NCI-H2081 (cell line): ENCODE data around the gene FADS3.

Experiments used
- DNase-seq, 2 experiments: peaks; one replicate each; lab custom pipeline; 2025; lab: John Stamatoyannopoulos, UW

Gene FADS3

DNA sequence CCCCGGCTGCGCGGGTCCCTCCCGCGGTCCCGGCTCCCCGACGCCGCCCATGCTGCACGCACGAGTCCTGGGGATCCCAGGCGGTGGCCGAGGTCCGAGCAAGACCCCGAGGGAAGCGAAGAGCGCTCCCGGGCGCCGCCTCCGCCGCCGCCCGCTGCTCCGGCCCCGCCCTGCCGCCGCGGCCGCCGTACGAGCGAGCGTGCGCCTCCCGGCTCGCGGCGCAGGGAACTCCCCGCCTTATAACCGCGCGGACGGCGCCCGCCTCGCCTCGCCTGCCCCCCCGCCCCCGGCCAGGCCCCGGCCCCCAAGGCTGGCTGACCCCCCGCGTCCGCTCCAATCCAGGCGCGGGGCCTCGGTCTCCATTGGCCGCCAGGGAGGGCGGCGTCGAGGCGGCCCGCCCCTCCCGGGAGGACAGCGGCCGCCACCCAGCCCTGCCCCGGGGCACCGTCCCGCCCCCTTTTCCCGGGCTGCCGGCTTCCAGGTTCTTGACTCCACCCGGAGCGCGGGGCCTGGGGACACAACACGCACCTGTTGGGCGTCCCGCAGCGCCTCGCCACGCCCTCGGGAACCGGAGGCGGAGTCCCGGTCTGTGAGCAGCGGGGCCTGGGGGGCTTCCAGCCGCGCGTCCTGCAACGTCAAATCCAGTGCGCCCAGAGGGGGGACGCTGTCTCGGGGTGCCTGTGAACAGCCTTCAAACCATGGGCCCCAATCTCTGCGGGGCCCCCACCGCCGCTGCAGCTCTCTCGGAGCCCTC, at the start of gene FADS3:
Gene FADS3 (minus strand): TSS at position 215 of the 754 bp plus-strand sequence. CDS start 164 bp downstream, at position 51.
- peak; percentile 90 to 92 for DNase-seq

DNA sequence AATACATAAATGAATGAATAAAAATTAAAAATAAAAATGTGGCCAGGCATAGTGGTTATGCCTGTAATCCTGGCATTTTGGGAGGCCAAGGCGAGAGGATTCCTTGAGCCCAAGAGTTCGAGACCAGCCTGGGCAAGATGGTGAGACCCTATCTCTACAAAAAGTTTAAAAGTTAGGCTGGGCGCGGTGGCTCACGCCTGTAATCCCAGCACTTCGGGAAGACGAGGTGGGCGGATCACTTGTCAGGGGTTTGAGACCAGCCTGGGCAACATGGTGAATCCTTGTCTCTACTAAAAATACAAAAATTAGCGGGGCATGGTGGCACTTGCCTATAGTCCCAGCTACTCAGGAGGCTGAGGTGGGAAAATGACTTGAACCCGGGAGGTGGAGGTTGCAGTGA, 49.1 kb upstream of the FADS3 start:
- DNase-seq = no peak

DNA sequence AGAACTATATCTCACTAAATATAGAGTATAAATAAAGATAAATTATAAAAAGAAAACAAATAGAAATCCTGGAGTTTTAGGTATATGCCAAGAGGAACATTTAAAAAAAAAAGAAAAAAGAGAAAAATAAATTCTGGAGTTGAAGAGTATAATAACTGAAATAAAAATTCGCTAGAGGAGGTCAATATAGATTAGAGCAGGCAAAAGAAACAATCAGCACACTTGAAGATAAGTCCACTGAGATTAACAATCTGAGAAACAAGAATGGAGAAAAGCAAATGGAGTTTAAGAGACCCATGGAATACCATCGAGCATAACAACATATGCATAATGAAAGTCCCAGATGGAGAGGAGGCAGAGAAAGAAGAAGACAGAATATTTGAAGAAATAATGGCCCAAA, 44.5 kb upstream of the FADS3 start:
- DNase-seq = no peak

GRCh38 chr11:61930933-61931332, 39.6 kb upstream of the FADS3 start:
- DNase-seq = no peak

GRCh38 chr11:61928606-61929005, 37.3 kb upstream of the FADS3 start:
- DNase-seq = no peak

GRCh38 chr11:61927501-61927900, 36.2 kb upstream of the FADS3 start:
- DNase-seq = no peak

GRCh38 chr11:61926235-61926634, 34.9 kb upstream of the FADS3 start:
- DNase-seq = no peak

DNA sequence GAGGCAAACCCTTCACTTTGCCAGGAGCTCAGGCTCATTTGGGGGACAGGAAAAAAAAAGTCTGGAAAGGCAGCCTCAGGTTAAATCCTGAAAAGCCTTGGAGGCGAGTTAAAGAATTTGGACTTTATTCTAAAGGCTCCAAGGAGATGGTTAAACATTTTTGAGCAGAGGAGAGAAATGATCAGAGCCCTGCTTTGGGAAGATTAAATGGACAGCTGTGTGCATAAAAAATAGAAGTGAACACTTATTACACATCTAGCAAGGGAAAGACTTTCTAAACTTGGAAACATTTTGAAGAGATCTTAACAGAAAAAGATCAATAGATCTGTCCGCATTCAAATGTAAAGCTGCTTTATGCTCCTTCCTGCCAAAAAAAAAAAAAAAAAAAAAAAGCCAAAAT, 34.4 kb upstream of the FADS3 start:
- DNase-seq = no peak

DNA sequence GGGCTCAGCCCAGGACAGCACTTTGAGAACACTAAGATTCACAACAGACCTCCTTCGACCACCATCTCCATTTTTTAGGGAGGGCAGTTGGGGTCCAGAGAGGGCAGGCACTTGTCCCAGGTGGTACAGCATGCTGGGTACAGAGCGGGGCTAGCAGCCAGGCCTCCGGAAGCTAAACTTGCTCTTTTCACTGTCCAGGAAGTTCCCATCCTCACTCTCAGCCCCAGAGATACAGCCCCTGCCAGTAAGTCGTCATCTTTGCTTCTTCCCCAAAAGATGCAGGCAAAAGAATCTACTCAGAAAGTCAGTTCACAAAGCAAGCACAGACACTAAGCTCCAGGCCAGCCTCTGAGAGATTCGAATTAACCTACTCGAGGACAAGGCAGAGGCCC, 32.7 kb upstream of the FADS3 start:
- no peak for DNase-seq

DNA sequence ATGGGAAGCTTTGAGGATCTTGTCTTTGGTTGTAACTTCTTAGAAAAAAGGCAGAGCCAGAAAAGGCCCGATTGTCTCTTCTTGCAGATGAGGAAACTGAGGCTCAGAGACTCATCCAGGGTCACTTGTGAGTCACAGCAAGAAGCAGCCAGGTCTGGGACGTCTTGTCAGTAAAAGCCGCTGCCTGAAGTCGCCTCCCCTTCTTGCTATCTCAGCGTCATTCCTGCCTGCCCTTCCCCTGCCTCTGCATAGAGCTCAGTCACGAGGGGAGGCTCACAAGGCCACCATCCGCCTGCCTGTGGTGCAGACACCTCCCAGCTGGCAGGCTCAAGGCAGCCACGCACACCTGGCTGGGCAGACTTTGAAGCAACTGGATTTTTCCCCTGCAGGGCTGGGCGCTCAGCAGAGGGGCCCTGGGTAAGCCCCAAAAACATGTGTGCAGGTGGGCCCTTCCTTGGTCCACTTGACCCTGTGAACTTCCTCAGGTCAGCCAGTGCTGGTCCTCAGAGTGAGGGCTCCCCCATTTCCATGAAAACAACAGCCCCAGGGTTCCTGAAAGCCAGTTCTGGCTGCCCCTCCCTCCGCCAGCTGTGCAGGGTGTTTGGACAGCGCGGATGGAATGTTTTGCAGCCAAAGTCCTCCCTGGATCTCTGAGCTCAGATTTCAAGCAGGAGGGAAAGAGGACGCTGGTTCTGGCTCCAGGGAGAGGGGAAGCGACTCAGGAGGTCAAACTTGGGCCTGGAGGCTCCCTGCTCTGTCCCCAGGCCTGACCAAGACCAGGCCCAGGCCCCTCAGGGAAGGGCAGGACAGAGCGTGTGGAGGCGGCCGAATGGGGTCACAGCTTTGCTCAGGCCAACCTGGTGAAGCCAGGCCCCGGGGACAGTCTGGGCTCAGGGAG, 32.1 kb upstream of the FADS3 start:
- DNase-seq = no peak

GRCh38 chr11:61922539-61922938, 31.2 kb upstream of the FADS3 start:
- DNase-seq = no peak

GRCh38 chr11:61921446-61921845, 30.1 kb upstream of the FADS3 start:
- no peak for DNase-seq

DNA sequence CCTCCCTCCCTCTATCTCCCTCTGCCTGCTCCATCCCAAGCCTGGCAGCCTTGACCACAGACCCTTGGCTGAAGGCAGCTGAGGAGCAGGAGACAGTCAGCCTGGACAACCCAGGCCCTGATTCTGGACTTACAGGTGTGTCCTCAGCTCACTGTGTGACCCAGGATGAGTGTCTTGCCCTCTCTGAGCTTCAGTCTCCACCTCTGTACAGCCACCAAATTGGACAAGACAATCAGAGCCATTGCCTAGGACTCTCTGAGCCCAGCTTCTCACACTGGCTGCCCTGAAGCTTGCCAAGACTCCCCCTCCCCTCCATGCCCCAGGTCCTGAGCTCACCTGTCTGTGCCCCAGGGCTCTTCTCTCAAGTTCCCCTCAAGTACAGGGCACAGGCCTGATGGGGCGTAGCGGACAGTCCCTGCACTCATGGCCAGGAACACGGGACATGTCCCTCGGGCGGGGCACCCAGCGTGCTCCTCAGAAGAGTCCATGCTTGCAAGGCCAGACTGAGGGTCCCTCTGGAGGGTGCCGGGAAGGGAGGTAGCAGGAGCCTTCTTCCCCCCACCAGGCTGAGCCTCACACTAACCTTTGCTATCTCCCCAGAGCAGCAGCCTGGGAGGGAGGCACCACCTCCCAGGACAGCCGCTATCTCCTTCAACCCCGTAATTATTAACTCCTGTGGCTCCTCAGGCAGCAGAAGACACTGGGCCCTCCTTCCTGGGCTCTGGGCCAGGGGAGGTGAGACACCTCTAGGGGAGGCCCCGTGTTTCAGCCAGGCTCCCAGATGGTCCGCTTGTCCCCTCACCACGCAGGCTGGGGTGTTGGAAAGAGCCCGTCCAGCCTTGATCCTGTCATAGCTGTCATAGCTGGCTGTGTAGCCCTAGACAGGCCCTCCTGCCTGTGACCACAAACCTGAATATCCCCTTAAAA, 28.6 kb upstream of the FADS3 start:
- DNase-seq = no peak

GRCh38 chr11:61918938-61919704, 27.8 kb upstream of the FADS3 start:
- DNase-seq = no peak

GRCh38 chr11:61918251-61918937, 27.0 kb upstream of the FADS3 start:
- no peak for DNase-seq

DNA sequence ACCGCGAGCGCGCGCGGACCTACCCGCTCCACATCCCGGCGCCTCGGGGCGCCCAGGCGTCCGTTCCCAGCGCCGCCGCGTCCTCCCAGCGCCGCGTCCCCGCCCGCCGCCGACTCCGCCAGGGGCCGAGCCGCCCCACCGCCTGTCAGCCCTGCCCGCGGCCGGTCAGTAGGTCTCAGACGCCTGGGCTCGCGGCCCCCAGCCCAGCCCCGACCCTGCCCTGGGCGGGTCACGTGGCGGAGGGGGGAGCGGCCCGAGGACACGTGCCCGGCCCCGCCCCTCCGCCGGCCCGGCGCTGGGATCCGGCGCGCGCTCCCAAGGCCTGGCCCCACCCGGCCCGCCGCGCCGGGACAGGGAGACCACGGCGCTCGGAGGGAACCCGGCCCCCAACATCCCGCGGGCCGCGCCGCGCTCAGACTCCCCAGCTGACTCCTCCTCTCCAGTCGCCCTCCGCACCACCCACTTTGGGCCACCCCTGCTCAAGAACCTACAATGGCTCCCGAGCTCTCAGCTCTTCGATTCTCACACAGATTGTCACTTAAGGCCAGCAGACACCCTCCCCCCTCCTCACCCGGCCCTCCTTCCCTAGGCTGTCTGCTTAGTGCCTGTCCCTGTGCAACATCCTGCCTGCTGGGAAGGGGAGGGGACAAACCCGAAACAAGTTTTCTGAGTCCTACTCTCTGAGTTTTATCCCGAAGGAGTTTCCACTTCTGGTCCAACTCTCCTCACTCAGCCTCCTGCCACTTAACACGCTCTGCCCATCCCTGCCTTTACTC, 26.2 kb upstream of the FADS3 start, which contains the start of gene RAB3IL1:
Gene RAB3IL1 (minus strand): TSS at position 233 of the 776 bp plus-strand sequence. CDS start 199 bp downstream, at position 34.
- no peak for DNase-seq

GRCh38 chr11:61916737-61917333, 25.5 kb upstream of the FADS3 start:
- DNase-seq = no peak

GRCh38 chr11:61914471-61915171, 23.3 kb upstream of the FADS3 start:
- no peak for DNase-seq
